NCI-H82 (cell line): Measurements from ENCODE around the gene MMP24OS.

ENCODE experiments used
- DNase-seq: peaks from one replicate; lab custom pipeline; 2025; lab: John Stamatoyannopoulos, UW

MMP24OS gene

GRCh38 chr20:35305682-35306556 lies 28.0 kb upstream of the MMP24OS start:
- DNase-seq = no peak

GRCh38 chr20:35304956-35305355 lies 27.0 kb upstream of the MMP24OS start:
- no peak for DNase-seq

GRCh38 chr20:35303735-35304491 lies 26.0 kb upstream of the MMP24OS start:
- DNase-seq = peak; percentile 95

- no peak for DNase-seq
Measured at GRCh38 chr20:35303382-35303734, 25.4 kb upstream of the MMP24OS start.

- no peak for DNase-seq
Measured at GRCh38 chr20:35302421-35303335, 24.8 kb upstream of the MMP24OS start.

- DNase-seq = no peak
Measured at GRCh38 chr20:35301426-35301825, 23.5 kb upstream of the MMP24OS start.

- DNase-seq = no peak
Measured at GRCh38 chr20:35300469-35301262, 22.7 kb upstream of the MMP24OS start.

- DNase-seq = no peak
Measured at GRCh38 chr20:35299780-35300179, 21.9 kb upstream of the MMP24OS start.

GRCh38 chr20:35298264-35298663 lies 20.3 kb upstream of the MMP24OS start:
- DNase-seq = peak; percentile 43

- no peak for DNase-seq
Measured at GRCh38 chr20:35297740-35298139, 19.8 kb upstream of the MMP24OS start.

- no peak for DNase-seq
Measured at GRCh38 chr20:35297155-35297554, 19.2 kb upstream of the MMP24OS start.

- no peak for DNase-seq
Measured at GRCh38 chr20:35296101-35296554, 18.2 kb upstream of the MMP24OS start.

GRCh38 chr20:35295674-35296073 lies 17.8 kb upstream of the MMP24OS start:
- DNase-seq = no peak

- no peak for DNase-seq
Measured at GRCh38 chr20:35295058-35295457, 17.1 kb upstream of the MMP24OS start.

- DNase-seq = no peak
Measured at GRCh38 chr20:35294293-35294685, 16.4 kb upstream of the MMP24OS start.

GRCh38 chr20:35293303-35294292 lies 15.7 kb upstream of the MMP24OS start:
- DNase-seq = no peak

GRCh38 chr20:35292504-35293285 lies 14.8 kb upstream of the MMP24OS start:
- DNase-seq = no peak

- no peak for DNase-seq
Measured at GRCh38 chr20:35291654-35292503, 14.0 kb upstream of the MMP24OS start, which contains the start of gene FAM83C. Gene FAM83C (minus strand): TSS chr20:35292425. CDS start chr20:35292304, 121 bp downstream.
